Neutrophil (primary cell): Measurements from ENCODE around the gene PAQR4.

Source experiments
- H3K27ac ChIP-seq: fragments of 200-600 bp; sonication (generic); 2 replicates; pipeline ENCODE4 v1.5.1; 2016; ENCODE audit warnings: mild to moderate bottlenecking, moderate library complexity
- H3K27me3 ChIP-seq: fragments of 200-600 bp; sonication (generic); 2 replicates; pipeline ENCODE4 v1.6.0; 2016; ENCODE audit warnings: mild to moderate bottlenecking
- H3K36me3 ChIP-seq: fragments of 200-600 bp; sonication (generic); 2 replicates; pipeline ENCODE4 v1.5.1; 2017
- H3K4me1 ChIP-seq, 2 experiments: fragments of 200-600 bp in 1 of 2; sonication (generic) in 1 of 2; 1 replicate in 1 of 2; 2 replicates in 1 of 2; pipeline versions ENCODE4 v1.5.1 to v1.6.1; 2013 to 2016; ENCODE audit warnings: low read depth in 1 of 2, low read length in 1 of 2, mild to moderate bottlenecking in 1 of 2, moderate library complexity in 1 of 2; ENCODE audit not compliant: control insufficient read depth in 1 of 2, insufficient read depth in 1 of 2
- H3K4me3 ChIP-seq, 2 experiments: fragments of 200-600 bp in 1 of 2; sonication (generic) in 1 of 2; 1 replicate in 1 of 2; 2 replicates in 1 of 2; pipeline ENCODE4 v1.5.1; 2013 to 2016; ENCODE audit warnings: low read depth in 1 of 2, low read length in 1 of 2, mild to moderate bottlenecking in 1 of 2, moderate library complexity in 1 of 2
- H3K9me3 ChIP-seq: fragments of 200-600 bp; sonication (generic); 2 replicates; pipeline ENCODE4 v1.5.1; 2016
- TF ChIP-seq, protein P1 (sequence below): fragments of 200-600 bp; sonication (generic); IDR thresholded peaks from 2 replicates; pipeline ENCODE4 v1.5.1; 2016; ENCODE audit warnings: antibody characterized with exemption

Gene PAQR4

DNA sequence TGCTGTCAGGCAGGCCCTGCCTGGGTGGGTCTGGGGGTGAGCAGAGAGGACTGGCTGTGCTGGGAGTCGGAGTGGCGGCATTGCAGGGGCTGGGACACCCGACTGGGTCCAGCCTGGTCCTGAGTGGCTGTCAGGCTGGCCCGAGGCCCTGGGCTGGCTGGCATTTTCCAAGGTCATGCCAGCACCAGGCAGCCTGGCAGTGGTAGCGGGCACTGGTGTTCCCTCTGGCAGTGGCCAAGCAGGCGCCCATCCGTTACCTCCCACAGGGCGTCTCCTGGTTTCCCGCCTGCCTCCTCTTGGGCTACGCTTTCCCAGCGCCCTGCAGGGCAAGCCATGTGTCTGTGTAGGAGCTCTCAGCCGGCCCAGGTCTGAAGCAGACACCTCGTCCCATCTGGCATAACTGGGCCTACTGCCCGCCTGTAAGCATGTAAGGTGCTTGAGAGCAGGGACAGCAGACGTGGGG, 16.8 kb downstream of the PAQR4 start:
- H3K4me3 ChIP-seq = no peak overlapping the region
- no peaks in the 10 kb centered on the region for H3K36me3 ChIP-seq
- no peak overlapping the region for H3K27ac ChIP-seq
- TF ChIP-seq, protein P1, sequence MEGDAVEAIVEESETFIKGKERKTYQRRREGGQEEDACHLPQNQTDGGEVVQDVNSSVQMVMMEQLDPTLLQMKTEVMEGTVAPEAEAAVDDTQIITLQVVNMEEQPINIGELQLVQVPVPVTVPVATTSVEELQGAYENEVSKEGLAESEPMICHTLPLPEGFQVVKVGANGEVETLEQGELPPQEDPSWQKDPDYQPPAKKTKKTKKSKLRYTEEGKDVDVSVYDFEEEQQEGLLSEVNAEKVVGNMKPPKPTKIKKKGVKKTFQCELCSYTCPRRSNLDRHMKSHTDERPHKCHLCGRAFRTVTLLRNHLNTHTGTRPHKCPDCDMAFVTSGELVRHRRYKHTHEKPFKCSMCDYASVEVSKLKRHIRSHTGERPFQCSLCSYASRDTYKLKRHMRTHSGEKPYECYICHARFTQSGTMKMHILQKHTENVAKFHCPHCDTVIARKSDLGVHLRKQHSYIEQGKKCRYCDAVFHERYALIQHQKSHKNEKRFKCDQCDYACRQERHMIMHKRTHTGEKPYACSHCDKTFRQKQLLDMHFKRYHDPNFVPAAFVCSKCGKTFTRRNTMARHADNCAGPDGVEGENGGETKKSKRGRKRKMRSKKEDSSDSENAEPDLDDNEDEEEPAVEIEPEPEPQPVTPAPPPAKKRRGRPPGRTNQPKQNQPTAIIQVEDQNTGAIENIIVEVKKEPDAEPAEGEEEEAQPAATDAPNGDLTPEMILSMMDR = no peak
- peaks cover 13% of the 10 kb centered on the region for H3K27me3 ChIP-seq
- peaks cover 11% of the 10 kb centered on the region in 2 experiments for H3K4me1 ChIP-seq
- no peaks in the 10 kb centered on the region for H3K9me3 ChIP-seq

- Histone ChIP-seq H3K4me1 (peaks cover 8% of the 10 kb centered on the region in 2 experiments), H3K36me3 (no peaks in the 10 kb centered on the region), H3K27me3 (peaks cover 13% of the 10 kb centered on the region), H3K27ac (no peak overlapping the region), H3K9me3 (no peaks in the 10 kb centered on the region), H3K4me3 (no peak overlapping the region)
- TF ChIP-seq, protein P1 = no peak
These were observed 17.6 kb downstream of the PAQR4 start for GRCh38 chr16:2986623-2987188.

GRCh38 chr16:2987286-2987685, 18.1 kb downstream of the PAQR4 start:
- no peak overlapping the region for H3K4me3 ChIP-seq
- TF ChIP-seq, protein P1 = no peak
- H3K27me3 ChIP-seq = peaks cover 13% of the 10 kb centered on the region
- H3K27ac ChIP-seq = no peak overlapping the region
- peaks cover 8% of the 10 kb centered on the region in 2 experiments for H3K4me1 ChIP-seq
- H3K9me3 ChIP-seq = no peaks in the 10 kb centered on the region
- H3K36me3 ChIP-seq = no peaks in the 10 kb centered on the region

DNA sequence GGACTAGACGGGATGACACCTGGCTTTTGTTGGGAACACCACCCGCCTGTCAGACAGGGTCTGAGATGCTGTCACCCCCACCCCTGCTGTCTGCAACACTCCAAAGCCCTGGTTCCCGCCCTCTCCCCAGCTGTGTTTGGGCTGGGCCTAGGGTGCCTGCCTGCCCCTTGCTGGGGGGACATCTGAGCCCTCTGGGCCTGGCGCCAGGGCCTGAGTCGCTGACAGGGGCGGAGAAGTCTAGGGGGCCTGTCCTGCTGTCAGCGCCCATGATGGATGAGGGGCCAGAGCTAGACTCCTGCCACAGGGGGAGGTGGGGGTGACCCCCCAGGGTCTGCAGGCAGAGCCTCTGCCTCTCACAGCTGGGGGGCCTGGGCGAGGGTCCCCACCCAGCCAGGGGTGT, 18.7 kb downstream of the PAQR4 start:
- Histone ChIP-seq H3K27ac (no peak overlapping the region), H3K4me3 (no peak overlapping the region), H3K9me3 (no peaks in the 10 kb centered on the region), H3K4me1 (peaks cover 8% of the 10 kb centered on the region in 2 experiments), H3K36me3 (no peaks in the 10 kb centered on the region), H3K27me3 (peaks cover 13% of the 10 kb centered on the region)
- TF ChIP-seq, protein P1 = no peak

GRCh38 chr16:2988590-2989099, 19.5 kb downstream of the PAQR4 start:
- Histone ChIP-seq H3K27me3 (peaks cover 13% of the 10 kb centered on the region), H3K4me3 (no peak overlapping the region), H3K4me1 (peaks cover 5 to 6% of the 10 kb centered on the region in 2 experiments), H3K27ac (no peak overlapping the region), H3K9me3 (no peaks in the 10 kb centered on the region), H3K36me3 (no peaks in the 10 kb centered on the region)
- TF ChIP-seq, protein P1 = no peak
